GM21723 (cell line): ENCODE data around the gene ASTN2.
A peak's percentile ranks its signal among the peaks of the same experiment; 100 is the strongest.

Source experiments
- ATAC-seq: cut with Tn5 transposase; IDR thresholded peaks from one replicate; pipeline ENCODE4 v1.9.1; 2021; ENCODE audit warnings: mild to moderate bottlenecking, moderate library complexity; ENCODE audit not compliant: unreplicated experiment

ASTN2 gene

DNA sequence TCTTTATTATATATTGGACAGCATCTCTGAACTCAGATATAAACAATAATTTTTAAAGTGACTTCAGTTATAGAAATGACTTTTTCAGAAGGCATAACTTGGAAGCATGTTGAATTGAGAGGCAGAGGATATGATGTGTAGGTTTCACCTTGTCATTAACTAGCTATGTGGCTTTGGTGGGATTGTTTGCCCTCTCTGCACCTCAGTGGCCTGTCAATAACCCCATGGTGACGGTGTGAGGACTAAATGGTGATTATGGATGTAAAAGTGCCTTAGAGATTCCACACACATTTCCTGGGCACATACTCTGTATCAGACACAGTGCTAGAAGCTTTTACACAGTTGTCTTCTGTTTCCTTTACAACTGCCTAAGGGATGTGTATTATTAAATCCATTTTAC is 962.6 kb downstream of the ASTN2 start:
- no peak for ATAC-seq

DNA sequence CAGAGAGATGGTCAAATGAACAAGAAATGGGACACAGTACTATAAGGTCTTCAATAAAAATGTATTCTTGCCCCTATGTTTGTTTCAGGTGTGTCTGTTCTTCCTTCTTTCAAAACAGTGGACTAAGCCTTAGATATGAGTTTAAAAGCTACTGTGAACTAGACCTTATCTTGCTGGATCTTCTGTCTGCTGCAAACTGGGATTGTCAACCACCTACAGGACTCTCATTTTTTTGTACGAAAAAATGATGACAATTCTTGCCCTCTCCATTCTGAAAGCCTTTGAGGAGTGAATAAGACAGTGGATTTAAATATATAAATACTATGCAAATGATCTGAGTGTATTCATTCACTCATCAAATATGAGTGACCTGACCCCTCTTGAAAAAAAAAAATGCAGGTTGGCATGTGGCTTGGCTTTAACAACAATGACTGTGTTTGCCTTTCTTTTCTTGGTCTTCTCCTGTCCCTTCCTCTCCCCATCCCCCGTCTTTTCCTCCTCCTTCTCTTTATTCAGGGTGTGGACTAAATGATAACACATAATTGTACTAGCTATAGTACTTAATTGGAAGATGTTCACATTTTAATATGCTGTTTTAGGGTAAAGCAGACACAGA is 963.2 kb downstream of the ASTN2 start:
- ATAC-seq, result no peak

DNA sequence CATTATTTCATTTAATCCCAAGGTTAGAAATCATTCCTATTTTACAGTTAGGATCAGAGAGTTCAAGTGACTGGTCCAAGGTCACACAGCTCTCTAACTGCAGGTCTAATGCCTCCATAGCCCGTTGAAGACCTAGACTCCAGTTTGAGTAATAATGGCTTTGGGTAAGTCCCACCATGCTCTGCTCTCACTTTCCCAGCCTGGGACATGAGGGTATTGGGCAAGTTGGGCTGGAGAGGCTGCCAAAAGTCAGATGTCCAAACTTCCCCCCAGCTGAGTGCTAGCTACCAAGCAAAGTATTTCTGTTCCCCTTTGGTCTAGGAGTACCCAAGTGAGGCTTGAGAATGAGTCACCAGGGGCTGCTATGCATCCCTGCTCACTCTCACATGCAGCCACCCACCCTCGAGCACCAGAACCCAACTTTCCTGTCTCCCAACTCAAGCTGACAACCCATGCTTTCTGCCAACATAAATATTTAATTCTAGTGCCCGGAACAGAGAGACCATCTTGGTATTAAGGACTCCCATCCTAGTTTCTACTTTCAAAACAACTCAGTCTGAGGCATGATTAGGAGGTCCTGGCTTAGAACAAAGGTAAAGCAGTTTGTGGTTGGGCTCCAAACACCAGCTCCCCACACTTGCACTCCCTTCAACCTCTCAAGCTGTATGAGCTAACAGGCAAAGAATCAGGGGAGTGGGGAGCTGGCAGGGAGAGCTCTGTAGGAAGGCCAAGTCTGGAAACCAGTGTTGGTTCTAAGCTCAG is 964.3 kb downstream of the ASTN2 start:
- peak; percentile 91 for ATAC-seq

DNA sequence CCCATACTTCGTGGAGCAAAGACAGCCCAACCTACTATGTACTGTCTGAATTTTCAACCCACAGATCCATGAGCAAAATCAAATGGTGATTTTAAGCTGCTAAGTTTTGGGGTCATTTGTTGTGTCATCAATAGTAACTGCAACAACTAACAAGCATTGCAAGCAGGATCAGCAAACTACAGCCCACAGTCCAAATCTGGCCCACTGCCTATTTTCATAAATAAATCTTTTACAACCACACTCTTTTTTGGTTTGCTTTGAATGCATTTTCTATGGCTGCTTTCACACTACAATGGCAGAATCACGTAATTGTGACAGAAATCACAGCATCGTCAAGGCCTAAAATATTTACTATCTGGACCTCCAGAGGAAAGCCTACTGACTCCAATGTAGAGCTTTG is 964.9 kb downstream of the ASTN2 start:
- ATAC-seq, result no peak

DNA sequence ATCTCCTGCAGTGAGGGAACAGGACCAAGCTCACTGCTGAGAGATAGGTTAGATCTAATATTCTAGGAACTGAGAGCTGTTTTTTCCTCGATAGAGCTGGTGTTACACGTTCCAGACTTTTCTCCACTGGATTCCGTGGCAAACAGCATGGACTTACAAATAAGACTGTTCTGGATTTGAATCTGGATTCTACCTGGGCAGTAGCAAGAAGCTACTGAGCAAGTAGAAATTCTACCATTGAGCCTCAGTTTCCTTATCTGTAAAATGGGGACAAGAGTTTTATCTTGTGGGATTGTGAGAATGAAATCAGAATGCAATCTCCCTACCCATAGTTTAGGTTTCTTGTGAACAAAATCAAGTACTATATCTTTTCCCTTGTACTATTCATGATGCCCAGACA is 966.4 kb downstream of the ASTN2 start:
- no peak for ATAC-seq

DNA sequence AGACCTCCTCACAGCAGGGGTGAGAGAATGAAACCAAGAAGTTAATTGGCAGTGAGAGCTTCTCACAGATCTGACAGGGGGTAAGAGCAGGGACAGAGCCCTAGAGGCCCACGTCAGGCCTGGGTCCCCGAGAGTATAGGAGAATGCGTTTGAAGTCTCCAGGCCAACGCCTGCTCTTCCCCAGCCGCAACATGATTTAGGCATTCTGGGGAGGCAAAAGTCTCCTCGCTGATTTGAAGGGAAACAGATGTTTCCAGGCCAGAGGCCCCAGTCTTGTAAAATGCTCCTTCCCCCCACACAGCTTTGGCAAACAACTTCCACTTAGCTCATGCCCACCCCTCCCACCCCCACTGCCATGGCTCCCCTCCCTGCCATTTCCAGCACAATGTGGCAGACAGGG is 966.9 kb downstream of the ASTN2 start:
- no peak for ATAC-seq

DNA sequence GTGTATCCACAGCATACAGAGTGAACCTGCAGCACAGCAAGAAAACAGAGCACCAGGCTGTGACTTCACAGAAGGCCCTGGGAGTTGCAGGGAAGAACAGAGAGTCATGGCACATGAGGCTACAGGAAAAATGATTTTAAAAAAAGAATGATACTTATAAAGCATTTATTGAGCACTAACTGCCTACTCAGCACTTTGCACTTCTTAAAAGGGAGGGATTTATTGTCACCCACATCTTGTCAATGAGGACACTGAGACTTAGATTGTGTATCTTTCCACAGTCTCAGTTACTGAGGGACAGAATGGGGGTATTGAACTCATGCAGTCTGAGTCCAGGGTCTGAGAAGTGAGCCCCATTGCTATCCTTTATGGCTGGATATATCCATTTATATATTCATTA is 972.3 kb downstream of the ASTN2 start:
- no peak for ATAC-seq

DNA sequence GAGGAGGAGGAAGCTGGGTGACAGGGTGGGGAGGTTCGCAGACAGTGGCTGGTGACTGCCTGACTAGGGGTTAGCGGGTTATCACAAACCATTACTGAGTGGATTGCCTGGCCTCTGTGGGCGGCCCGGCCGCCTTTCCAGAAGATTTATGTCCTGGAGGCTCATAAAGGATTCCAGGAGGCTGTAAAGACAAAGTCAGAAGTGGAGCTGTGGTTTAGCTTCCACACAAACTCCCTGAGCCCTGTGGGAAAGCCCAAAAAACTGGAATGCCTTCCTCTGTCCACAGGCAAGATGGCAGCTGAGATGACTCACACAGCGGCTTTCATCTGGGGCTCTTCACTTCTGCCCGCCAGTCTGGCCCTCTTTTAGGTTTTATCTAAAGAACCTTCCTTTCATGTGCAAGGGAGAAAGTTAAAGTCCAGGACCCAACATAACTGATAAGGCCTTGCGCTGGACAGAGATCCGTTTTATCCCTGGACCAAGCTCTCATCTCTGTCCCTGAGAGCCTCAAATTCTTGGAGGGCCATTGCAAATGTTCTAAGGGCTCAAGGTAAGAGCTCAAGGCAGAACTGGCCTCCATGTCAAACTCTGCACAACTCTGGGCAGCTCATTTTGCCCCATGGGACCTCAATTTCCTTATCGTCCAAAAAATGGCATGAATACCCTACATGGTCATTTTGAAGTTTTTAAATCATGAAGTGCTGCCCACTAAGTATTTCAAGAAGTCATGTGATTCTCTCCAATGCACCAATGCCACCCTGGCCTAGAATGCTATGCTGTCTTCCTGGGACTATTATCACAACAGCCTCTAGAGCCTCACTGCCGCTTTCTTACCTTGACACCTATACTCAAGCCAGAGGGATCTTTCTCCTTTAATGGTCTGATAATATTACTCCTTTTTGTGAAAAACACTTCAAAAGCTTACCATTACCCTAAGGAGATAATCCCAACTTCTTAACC is 977.2 kb downstream of the ASTN2 start:
- ATAC-seq, result no peak

DNA sequence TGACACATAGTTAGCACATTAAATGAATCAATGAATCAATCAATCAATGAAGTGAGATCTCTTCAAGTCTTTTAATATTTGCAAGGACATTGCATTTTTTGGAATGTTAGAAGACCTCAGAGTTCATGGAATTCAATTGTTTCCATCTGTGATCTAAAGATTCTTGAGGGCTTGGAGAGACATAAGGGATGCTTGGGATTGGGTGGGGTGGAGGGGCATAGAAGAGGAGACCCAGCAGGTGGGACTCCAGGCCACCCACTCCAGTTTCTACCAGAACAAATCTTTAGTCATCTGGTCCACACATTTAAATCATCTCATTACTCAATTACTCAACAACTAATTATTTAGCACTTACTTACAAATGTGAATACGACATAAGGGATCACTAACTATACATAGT is 978.7 kb downstream of the ASTN2 start:
- no peak for ATAC-seq

DNA sequence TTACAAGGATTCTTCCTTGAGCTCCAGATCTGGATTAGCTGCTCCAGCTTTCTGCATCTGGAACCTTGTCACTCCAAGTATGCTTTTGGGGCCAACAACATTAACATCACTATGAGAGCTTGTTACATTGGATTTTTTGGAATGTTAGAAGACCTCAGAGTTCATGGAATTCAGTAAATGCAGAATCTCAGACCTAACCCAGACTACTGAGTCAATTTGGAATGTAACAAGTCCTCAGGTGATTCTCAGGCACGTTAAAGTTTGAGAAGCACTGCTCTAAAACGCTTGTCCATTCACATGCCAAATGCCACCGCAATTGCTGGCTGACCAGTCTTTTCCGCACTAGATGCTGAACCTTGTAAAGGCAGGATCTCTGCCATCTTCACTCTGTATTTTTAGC is 979.2 kb downstream of the ASTN2 start:
- ATAC-seq, result no peak

DNA sequence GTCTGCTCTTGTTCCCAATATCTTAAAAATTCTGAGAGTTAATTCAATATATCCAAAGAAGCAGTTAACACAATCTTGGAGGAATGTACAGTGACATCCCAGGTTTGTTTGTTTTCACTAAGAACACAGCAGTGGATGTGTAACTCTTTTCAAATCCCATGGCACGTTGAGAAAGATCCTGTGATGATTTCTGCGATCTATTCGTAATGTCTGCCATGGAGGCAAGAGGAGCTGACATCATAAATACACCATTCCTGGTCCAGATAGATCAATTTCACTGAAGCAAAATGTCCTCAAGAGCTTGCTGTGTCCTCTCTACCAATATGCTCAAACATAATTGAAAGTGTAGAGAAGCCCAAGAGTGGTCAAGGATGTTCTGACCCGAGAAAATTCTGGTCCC is 980.5 kb downstream of the ASTN2 start:
- ATAC-seq, result no peak

DNA sequence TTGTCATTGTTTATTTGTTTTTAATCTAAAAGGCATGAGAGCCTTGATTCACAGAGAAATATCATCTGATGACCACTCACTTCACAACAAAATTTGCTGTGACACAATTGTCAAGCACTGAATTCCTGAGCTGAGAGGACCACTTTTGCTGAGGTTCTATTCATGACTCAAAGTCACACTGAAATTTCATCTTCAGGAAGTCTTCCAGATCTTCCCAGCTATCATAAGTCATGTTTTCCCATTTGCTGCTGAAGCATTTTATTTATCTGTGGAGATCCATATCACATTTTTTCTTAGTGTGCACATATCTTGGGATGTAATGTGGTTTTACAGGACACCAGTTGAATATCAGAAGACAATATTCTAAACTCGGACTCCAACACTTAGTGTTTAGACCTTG is 982.8 kb downstream of the ASTN2 start:
- ATAC-seq, result no peak

DNA sequence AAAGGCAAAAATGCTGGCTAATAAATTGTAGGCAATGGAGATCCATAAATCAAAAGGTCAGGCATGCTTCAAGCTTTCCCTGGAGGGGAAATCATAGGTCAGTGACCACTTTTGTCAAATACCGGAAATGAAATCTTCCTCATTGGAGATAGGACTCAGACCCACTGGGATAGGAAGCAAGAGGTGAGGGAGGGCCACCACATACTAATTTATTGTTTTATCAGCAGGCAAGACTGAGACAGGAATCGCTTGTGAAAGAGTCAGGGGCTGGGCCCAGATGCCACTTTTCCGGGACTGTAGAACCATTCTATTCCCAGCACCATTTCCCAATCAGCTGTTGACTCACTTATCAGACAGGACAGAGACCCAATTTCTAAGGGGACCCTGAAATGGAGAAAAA is 984.0 kb downstream of the ASTN2 start:
- ATAC-seq, result no peak

DNA sequence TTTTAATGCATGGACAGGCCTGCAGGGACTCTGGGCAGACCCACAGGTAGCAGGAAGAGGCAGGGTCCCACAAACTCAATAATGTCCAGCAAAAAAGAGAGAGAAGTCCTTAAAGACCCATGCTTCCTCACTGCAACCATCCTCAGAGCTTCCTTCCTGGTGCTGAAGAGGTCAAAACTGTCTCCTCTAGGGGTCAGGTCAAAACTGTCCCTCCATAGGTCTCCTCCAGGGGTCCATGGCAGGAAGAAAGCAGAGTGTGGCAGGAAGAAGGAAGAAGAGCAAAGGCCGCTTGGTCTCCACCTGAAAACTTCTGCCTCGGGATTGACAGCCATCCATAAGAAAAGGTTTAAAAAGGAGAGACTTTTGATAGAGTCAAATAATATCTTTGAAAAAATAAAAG is 989.6 kb downstream of the ASTN2 start:
- ATAC-seq, result no peak

DNA sequence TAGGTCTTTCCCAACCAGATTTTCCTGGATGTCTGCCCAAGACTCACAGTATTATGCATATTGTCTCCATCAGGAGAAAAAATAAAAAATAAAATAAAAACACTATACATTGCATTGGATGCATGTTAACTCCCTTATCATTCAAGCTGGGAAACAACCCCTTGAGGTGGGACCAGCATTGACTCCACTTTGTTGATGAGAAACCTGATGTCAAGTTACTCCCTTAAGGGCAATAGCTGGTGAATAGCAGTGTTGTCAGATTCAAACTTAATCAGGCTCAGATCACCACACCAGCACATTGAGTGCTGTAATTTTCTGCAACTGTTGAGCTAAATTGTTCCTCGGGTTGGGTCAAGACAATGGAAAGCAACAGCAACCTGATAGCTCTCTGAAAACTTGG is 991.7 kb downstream of the ASTN2 start:
- no peak for ATAC-seq

DNA sequence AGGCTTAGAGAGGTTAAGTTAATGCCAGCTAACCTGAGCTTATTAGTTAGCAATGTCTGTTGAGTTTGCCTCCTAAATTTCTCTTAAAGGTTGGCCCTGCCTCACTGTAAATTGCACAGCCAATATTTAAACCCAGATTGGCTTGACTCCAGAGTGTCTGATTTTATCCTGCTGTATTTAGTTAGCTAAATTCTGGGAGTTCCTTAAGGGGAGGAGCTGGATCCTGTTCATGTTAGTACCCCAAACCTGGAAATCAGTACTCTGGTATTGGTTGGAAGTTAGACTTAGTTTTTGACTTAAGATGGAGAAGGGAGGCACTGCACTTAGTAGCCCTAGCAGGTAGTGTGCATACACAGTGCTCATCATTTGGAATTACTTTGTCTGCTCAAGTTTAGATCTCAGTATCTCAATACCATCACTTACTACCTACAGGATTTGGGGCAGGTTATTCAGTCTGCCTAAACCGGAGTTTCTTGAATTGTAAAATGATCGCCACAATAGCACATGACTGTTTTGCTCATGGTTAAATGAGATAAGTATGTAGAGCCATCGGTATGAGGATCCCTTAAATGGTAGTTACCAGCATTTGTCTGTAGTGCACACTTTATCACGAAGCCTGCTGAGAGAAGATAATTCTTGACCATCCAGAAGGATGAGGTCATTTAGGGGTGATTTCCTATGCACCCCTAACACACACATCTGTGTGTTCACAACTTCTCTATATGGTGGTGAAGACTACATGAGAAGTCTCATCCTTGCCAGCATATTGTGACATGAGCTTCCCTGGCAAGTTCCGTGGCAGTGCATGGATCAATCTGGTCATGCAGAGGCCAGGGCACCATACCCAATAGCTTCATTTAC is 992.5 kb downstream of the ASTN2 start:
- no peak for ATAC-seq

DNA sequence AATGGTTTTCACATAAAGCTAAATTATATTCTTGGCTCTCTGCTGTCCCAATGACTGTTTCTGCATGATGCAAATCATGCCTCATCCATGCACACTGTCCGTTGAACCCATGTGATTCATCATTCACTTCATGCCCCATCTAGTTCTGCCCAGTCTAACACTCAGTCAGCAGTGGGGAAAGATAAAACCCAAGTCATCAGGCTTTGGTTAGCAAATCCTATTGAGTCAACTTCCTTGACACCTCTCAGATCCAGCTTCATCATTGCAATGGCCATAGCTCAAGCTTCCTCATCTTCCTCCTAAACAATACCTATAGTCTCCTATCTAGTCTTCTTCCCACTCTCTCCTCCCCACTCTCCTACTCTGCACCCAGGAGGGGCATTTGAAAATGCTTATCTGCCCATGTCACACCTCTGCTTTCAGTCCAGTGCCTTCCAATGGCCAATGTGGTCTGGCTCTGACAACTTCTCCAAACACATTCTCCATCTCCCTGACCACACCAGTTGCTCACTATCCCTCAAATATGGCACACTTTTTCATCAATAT is 993.8 kb downstream of the ASTN2 start:
- ATAC-seq, result no peak

DNA sequence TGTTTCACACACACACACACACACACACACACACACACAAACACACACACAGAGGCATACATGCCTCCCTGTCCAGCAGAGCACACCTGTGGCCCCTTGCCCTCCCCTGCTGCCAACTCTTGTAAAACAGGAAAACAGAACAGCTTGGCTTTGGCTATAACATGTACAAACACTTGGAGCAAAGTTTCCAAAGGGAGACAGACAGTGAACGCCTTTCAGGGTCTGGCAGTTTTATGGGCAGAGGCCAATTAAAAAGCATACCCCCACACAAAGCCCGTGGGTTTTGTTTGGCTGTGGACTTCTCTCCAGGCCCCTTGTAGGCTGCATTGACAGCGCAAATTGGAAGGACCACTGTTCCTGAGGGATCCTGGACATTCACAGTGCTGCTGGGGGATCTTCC is 995.7 kb downstream of the ASTN2 start:
- ATAC-seq, result no peak

DNA sequence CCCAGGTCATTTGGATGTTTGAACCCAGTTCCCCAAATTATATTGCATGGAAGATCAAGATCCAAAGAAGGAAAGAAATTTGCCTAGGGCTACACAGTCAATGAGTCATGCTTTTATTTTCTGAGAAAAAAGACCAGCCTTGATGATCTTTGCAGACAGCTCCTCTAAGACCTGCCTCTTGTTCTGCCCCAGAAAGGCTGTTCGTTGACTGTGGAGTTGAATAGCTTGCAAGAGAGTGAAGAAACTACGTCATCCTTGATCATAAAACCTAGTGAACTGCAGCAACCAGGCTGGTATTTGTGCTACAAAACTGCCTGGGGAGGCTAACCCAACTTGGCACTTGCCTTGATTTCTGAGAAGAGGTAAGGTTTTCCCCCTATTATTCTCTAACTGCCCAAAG is 997.4 kb downstream of the ASTN2 start:
- ATAC-seq, result no peak

DNA sequence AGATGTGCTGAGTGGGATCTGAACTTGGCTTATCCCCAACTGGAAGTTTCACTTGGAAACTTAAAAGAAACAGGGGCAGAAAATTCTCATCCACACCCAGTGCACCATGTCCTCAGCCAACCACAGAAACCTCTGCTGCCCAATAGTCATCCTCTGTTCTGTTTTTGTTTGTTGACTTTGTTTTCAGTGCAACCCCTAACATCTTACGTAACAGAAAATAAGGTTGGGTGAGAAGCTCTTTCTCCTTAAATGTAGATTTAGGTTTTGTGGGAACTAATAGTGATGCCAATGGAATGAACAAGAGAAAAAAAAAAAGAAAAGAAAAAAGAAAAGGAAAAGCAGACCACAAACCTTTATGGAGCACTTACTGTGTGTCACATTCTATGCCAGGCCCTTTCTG is 998.4 kb downstream of the ASTN2 start:
- ATAC-seq, result no peak

DNA sequence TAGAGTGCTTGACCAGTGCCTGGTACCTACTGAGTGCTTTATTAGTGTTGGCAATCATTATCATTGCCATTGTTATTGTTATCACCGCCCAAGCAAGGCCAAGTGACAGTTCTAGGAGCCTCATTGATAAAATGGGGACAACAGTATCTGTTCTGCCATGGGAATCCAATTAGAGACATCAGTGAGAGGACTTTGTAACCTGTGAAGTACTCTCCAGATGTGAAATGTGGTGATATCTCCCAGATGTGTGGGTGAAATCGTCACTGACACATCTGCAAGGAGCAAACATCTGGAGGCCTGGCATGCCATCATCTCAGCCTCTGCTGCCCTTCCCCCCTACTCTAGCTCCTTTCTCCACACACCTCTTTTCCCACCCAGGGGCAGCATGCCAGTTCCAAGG is 1000.5 kb downstream of the ASTN2 start:
- ATAC-seq, result no peak
